A673 (cell line): ENCODE results near the gene LRRFIP1. TPM values are rescaled to one million over a fixed set of nuclear protein-coding genes. Genes with fewer than 3 reads are reported as not detected.

Source experiments
- BruUV-seq: library from RNA; stranded (reverse); fragments of 400-500 nt; replicated peaks from 2 replicates; lab custom pipeline; 2021; lab: Mats Ljungman, UMichigan
- CTCF ChIA-PET: fragments of 300-600 bp; sonication (Branson Sonifier 250); formaldehyde crosslinking; loops from one replicate; lab custom pipeline; 2022; ENCODE audit warnings: antibody characterized with exemption; lab: Charles Lee
- POLR2A ChIA-PET: fragments of 300-600 bp; sonication (Branson Sonifier 250); formaldehyde crosslinking; loops from one replicate; lab custom pipeline; 2022; ENCODE audit warnings: antibody characterized with exemption; ENCODE audit not compliant: low non-redundant PET; lab: Charles Lee
- DNase-seq: peaks from one replicate; pipeline ENCODE4 v3.0.0-alpha.2; 2015; ENCODE audit warnings: low spot score
- H3K27ac ChIP-seq: fragments of 200-600 bp; sonication (generic); 2 replicates; pipeline ENCODE4 v1.5.1; 2016; ENCODE audit warnings: mixed run types, low read depth, mild to moderate bottlenecking, mixed read lengths, antibody characterized with exemption, low read length; ENCODE audit not compliant: poor library complexity, severe bottlenecking
- H3K27me3 ChIP-seq: fragments of 200-600 bp; sonication (generic); replicated peaks from 2 replicates; pipeline ENCODE4 v1.6.1; 2017; ENCODE audit warnings: mixed run types, low read depth, mild to moderate bottlenecking, mixed read lengths, antibody characterized with exemption, low read length; ENCODE audit not compliant: insufficient read depth, poor library complexity
- H3K36me3 ChIP-seq: fragments of 200-600 bp; sonication (generic); 2 replicates; pipeline ENCODE4 v1.6.1; 2016; ENCODE audit warnings: mixed run types, mild to moderate bottlenecking, mixed read lengths, antibody characterized with exemption, low read length; ENCODE audit not compliant: insufficient read depth, poor library complexity, severe bottlenecking
- H3K4me1 ChIP-seq: fragments of 200-600 bp; sonication (generic); 2 replicates; pipeline ENCODE4 v1.6.1; 2017; ENCODE audit warnings: mixed run types, mild to moderate bottlenecking, mixed read lengths, antibody characterized with exemption, low read length; ENCODE audit not compliant: insufficient read depth, poor library complexity, severe bottlenecking
- H3K4me3 ChIP-seq: fragments of 200-600 bp; sonication (generic); 2 replicates; pipeline ENCODE4 v1.5.1; 2016; ENCODE audit warnings: low read depth, mixed run types, mild to moderate bottlenecking, mixed read lengths, low read length; ENCODE audit not compliant: poor library complexity, severe bottlenecking
- H3K9me3 ChIP-seq: fragments of 200-600 bp; sonication (generic); 2 replicates; pipeline ENCODE4 v1.6.1; 2016; ENCODE audit warnings: mixed run types, low read depth, mild to moderate bottlenecking, mixed read lengths, antibody characterized with exemption, low read length; ENCODE audit not compliant: poor library complexity, severe bottlenecking
- EZH2 ChIP-seq: fragments of 200-600 bp; sonication (generic); IDR thresholded peaks from 2 replicates; pipeline ENCODE4 v1.6.1; 2017; ENCODE audit warnings: borderline replicate concordance, low read depth, mild to moderate bottlenecking, mixed read lengths, antibody characterized with exemption, low read length; ENCODE audit not compliant: poor library complexity, severe bottlenecking
- intact Hi-C: fragments of 100-400 bp; cut with micrococcal nuclease; formaldehyde crosslinking; loops from one replicate; pipeline ENCODE4 v1.10.0; 2022; ENCODE audit not compliant: unreplicated experiment
- total RNA-seq: library from RNA; stranded (reverse); gene quantifications from 2 replicates; pipeline ENCODE4 v1.2.3, GENCODE V29; 2021
- TF ChIP-seq, protein P1 (sequence below): fragments of 300-800, 200-600 bp; sonication (generic); conservative IDR thresholded peaks from 2 replicates; pipeline ENCODE4 v1.5.1; 2017; ENCODE audit warnings: low read depth, mild to moderate bottlenecking, antibody characterized with exemption, low read length, moderate library complexity, mixed read lengths

LRRFIP1 gene
- total RNA-seq, 1 experiment from 2014 or later = 69.3 TPM

DNA sequence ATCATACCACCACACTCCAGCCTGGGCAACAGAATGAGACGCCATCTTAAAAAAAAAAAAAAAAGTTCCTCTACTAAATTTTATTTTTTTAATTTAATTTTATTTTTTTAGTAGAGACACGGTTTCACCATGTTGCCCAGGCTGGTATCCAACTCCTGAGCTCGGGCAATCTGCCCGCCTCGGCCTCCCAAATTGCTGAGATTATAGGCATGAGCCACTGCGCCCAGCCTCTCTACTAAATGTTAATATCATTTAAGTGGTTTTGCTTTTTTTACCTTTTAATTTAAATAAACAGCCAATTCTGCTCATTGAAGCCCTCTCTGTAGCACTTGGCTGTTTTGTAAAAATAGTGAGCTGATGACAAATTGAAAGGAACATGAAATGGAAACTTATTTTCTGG lies 46.1 kb upstream of the LRRFIP1 start:
- Histone ChIP-seq H3K36me3 (no peaks in the 10 kb centered on the region), H3K9me3 (no peaks in the 10 kb centered on the region), H3K4me1 (no peaks in the 10 kb centered on the region), H3K4me3 (no peak overlapping the region), H3K27ac (no peak overlapping the region), H3K27me3 (no peaks in the 10 kb centered on the region)
- intact Hi-C loops = loop anchor here (5.0 kb wide), 1 partner anchor 166 kb away; no protein-coding TSS in a partner anchor
- TF ChIP-seq, protein P1, sequence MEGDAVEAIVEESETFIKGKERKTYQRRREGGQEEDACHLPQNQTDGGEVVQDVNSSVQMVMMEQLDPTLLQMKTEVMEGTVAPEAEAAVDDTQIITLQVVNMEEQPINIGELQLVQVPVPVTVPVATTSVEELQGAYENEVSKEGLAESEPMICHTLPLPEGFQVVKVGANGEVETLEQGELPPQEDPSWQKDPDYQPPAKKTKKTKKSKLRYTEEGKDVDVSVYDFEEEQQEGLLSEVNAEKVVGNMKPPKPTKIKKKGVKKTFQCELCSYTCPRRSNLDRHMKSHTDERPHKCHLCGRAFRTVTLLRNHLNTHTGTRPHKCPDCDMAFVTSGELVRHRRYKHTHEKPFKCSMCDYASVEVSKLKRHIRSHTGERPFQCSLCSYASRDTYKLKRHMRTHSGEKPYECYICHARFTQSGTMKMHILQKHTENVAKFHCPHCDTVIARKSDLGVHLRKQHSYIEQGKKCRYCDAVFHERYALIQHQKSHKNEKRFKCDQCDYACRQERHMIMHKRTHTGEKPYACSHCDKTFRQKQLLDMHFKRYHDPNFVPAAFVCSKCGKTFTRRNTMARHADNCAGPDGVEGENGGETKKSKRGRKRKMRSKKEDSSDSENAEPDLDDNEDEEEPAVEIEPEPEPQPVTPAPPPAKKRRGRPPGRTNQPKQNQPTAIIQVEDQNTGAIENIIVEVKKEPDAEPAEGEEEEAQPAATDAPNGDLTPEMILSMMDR = no peak
- no peak for TF ChIP-seq EZH2
- BruUV-seq = no TSS peak
- no peak for DNase-seq
- ChIA-PET CTCF (interaction anchor here (0.7 to 1.7 kb wide), 3 partner anchors 9 to 92 kb away, joined by 3 to 6 read pairs (median 5); no protein-coding TSS in a partner anchor), POLR2A (no interaction called here)

- intact Hi-C loops = loop anchor here (5.0 kb wide), 1 partner anchor 165 kb away; no protein-coding TSS in a partner anchor
- no peak for TF ChIP-seq EZH2
- TF ChIP-seq, protein P1 = peak; percentile 68
- ChIA-PET CTCF (interaction anchor here (0.7 to 1.7 kb wide), 3 partner anchors 10 to 92 kb away, joined by 3 to 6 read pairs (median 5); no protein-coding TSS in a partner anchor), POLR2A (no interaction called here)
- Histone ChIP-seq H3K4me1 (no peaks in the 10 kb centered on the region), H3K36me3 (no peaks in the 10 kb centered on the region), H3K27ac (no peak overlapping the region), H3K4me3 (peak overlapping the region; percentile 13), H3K27me3 (no peaks in the 10 kb centered on the region), H3K9me3 (no peaks in the 10 kb centered on the region)
- BruUV-seq = no TSS peak
- DNase-seq = peak; percentile 63
These were observed 45.3 kb upstream of the LRRFIP1 start for GRCh38 chr2:237581751-237582746.

GRCh38 chr2:237583385-237584295 lies 43.7 kb upstream of the LRRFIP1 start:
- ChIA-PET CTCF (no interaction called here), POLR2A (no interaction called here)
- no peak overlapping the region for H3K27ac ChIP-seq
- no peaks in the 10 kb centered on the region for H3K36me3 ChIP-seq
- TF ChIP-seq EZH2 = no peak
- TF ChIP-seq, protein P1 = no peak
- no peaks in the 10 kb centered on the region for H3K27me3 ChIP-seq
- H3K9me3 ChIP-seq = no peaks in the 10 kb centered on the region
- no peak for DNase-seq
- no TSS peak for BruUV-seq
- intact Hi-C loops = loop anchor here (5.0 kb wide), 1 partner anchor 164 kb away; no protein-coding TSS in a partner anchor
- no peak overlapping the region for H3K4me3 ChIP-seq
- H3K4me1 ChIP-seq = no peaks in the 10 kb centered on the region
